Keratinocyte (primary cell): ENCODE measurements around the gene TRIM45. TPM values are rescaled to one million over a fixed set of nuclear protein-coding genes. Genes with fewer than 3 reads are reported as not detected.

Experiments
- DNase-seq: peaks from one replicate; pipeline ENCODE4 v3.0.0-alpha.2; 2011; ENCODE audit warnings: low read depth, missing footprints, low spot score
- FAIRE-seq: peaks from 2 replicates; lab custom pipeline; 2011; peaks lifted over from hg19 to GRCh38; lab: Jason Lieb, UNC
- H2AFZ ChIP-seq: 2 replicates; pipeline ENCODE4 v1.6.0; 2012; ENCODE audit warnings: low read length, control low read depth, inconsistent platforms; ENCODE audit not compliant: control insufficient read depth
- H3K27ac ChIP-seq: 2 replicates; pipeline ENCODE4 v1.5.1; 2011; ENCODE audit warnings: low read length; ENCODE audit not compliant: control insufficient read depth, insufficient read depth
- H3K27me3 ChIP-seq: 3 replicates; pipeline ENCODE4 v1.6.0; 2011; ENCODE audit warnings: low read length; ENCODE audit not compliant: control insufficient read depth, insufficient read depth; ENCODE audit errors: extremely low read depth
- H3K36me3 ChIP-seq, 2 experiments: 2 replicates in 1 of 2; 3 replicates in 1 of 2; pipeline ENCODE4 v1.5.1; 2011; ENCODE audit warnings: low read length in 2 of 2, mild to moderate bottlenecking in 1 of 2; ENCODE audit not compliant: control insufficient read depth in 2 of 2, insufficient read depth in 2 of 2; ENCODE audit errors: extremely low read depth in 1 of 2
- H3K4me1 ChIP-seq: 3 replicates; pipeline ENCODE4 v1.5.1; 2011; ENCODE audit warnings: low read length; ENCODE audit not compliant: control insufficient read depth, insufficient read depth; ENCODE audit errors: extremely low read depth
- H3K4me2 ChIP-seq: 3 replicates; pipeline ENCODE4 v1.6.0; 2011; ENCODE audit warnings: low read depth, low read length; ENCODE audit not compliant: control insufficient read depth, insufficient read depth; ENCODE audit errors: extremely low read depth
- H3K4me3 ChIP-seq, 3 experiments: fragments of 200-600 bp in 1 of 3; sonication (generic) in 1 of 3; 2 replicates in 2 of 3; 3 replicates in 1 of 3; pipeline ENCODE4 v1.5.1; 2011 to 2016; ENCODE audit warnings: low read length in 3 of 3, mild to moderate bottlenecking in 3 of 3, control low read depth in 2 of 3, inconsistent platforms in 1 of 3, low read depth in 1 of 3, mixed read lengths in 1 of 3, mixed run types in 1 of 3, moderate library complexity in 1 of 3; ENCODE audit not compliant: control insufficient read depth in 2 of 3, insufficient read depth in 2 of 3; ENCODE audit errors: extremely low read depth in 1 of 3
- H3K79me2 ChIP-seq: 2 replicates; pipeline ENCODE4 v1.6.0; 2012; ENCODE audit warnings: low read length; ENCODE audit not compliant: control insufficient read depth, insufficient read depth
- H3K9ac ChIP-seq: 3 replicates; pipeline ENCODE4 v1.6.0; 2011; ENCODE audit warnings: low read length; ENCODE audit not compliant: control insufficient read depth, insufficient read depth; ENCODE audit errors: extremely low read depth
- H3K9me1 ChIP-seq: 3 replicates; pipeline ENCODE4 v1.6.0; 2011; ENCODE audit warnings: low read length; ENCODE audit not compliant: control insufficient read depth, insufficient read depth; ENCODE audit errors: extremely low read depth
- H3K9me3 ChIP-seq: 2 replicates; pipeline ENCODE4 v1.5.1; 2012; ENCODE audit warnings: low read depth, low read length; ENCODE audit not compliant: control insufficient read depth
- H4K20me1 ChIP-seq: 3 replicates; pipeline ENCODE4 v1.6.0; 2011; ENCODE audit warnings: low read length; ENCODE audit not compliant: control insufficient read depth, insufficient read depth; ENCODE audit errors: extremely low read depth
- CTCF ChIP-seq, 3 experiments: IDR thresholded peaks in 1 of 3; conservative IDR thresholded peaks in 1 of 3; optimal IDR thresholded peaks in 1 of 3; 2 replicates in 2 of 3; 3 replicates in 1 of 3; pipeline versions ENCODE3 to v1.5.1; 2011; ENCODE audit warnings: low read length in 3 of 3, mild to moderate bottlenecking in 3 of 3, moderate library complexity in 2 of 3, control low read depth in 1 of 3, inconsistent platforms in 1 of 3; ENCODE audit not compliant: insufficient read depth in 2 of 3; ENCODE audit errors: extremely low read depth in 1 of 3
- EZH2 ChIP-seq: IDR thresholded peaks from one replicate; pipeline ENCODE4 v1.6.1; 2012; ENCODE audit warnings: inconsistent platforms, mild to moderate bottlenecking, low read length, moderate library complexity
- dilution Hi-C: fragments of 300-500 bp; cut with MboI; formaldehyde crosslinking; loops from one replicate; pipeline ENCODE4 v1.7.0; 2020; ENCODE audit warnings: low sequenced_read_pairs; ENCODE audit not compliant: extremely low pct_ligation_motif_present
- polyA plus RNA-seq, 5 experiments: library from polyadenylated mRNA; depleted of rRNA in 3 of 5; stranded (reverse) in 3 of 5; stranded (forward) in 1 of 5; unstranded in 1 of 5; fragments of >200 nt; gene quantifications; 1 replicate in 1 of 5; 2 replicates in 3 of 5; 3 replicates in 1 of 5; pipeline versions ENCODE4 v1.2.1 to v1.2.3, GENCODE V29; 2011 to 2012; ENCODE audit warnings: missing spikeins in 2 of 5, low read depth in 1 of 5, low replicate concordance in 1 of 5

TRIM45 gene
- polyA plus RNA-seq, 1 donor (not counting 4 experiments of a cell fraction or from before 2014, with no cell fraction given): 2.7 TPM

GRCh38 chr1:117164209-117164608 lies 42.7 kb upstream of the TRIM45 start:
- H3K4me2 ChIP-seq: no peak overlapping the region
- no peaks in the 10 kb centered on the region for H4K20me1 ChIP-seq
- no peak overlapping the region for H2AFZ ChIP-seq
- H3K4me3 ChIP-seq: no peak overlapping the region
- DNase-seq: no peak
- no peak for FAIRE-seq
- H3K27me3 ChIP-seq: no peaks in the 10 kb centered on the region
- TF ChIP-seq EZH2: no peak
- TF ChIP-seq CTCF (optimal IDR thresholded peaks at IDR 0.05 in 1 of 3, IDR thresholded peaks at IDR 0.05 in 1 of 3, conservative IDR thresholded peaks at IDR 0.05 in 1 of 3; ENCODE audit: extremely low read depth in 1 of 3, insufficient read depth in 2 of 3, low read length in 3 of 3): no peak
- H3K9ac ChIP-seq: no peak overlapping the region
- dilution Hi-C loops: no loop called here
- H3K9me3 ChIP-seq: no peaks in the 10 kb centered on the region
- no peaks in the 10 kb centered on the region for H3K36me3 ChIP-seq
- no peaks in the 10 kb centered on the region for H3K4me1 ChIP-seq
- no peak overlapping the region for H3K27ac ChIP-seq
- no peaks in the 10 kb centered on the region for H3K9me1 ChIP-seq
- H3K79me2 ChIP-seq: no peaks in the 10 kb centered on the region

- no peaks in the 10 kb centered on the region for H4K20me1 ChIP-seq
- dilution Hi-C loops: no loop called here
- H3K9me1 ChIP-seq: no peaks in the 10 kb centered on the region
- H2AFZ ChIP-seq: no peak overlapping the region
- H3K27ac ChIP-seq: no peak overlapping the region
- FAIRE-seq: no peak
- no peaks in the 10 kb centered on the region for H3K27me3 ChIP-seq
- TF ChIP-seq CTCF (optimal IDR thresholded peaks at IDR 0.05 in 1 of 3, IDR thresholded peaks at IDR 0.05 in 1 of 3, conservative IDR thresholded peaks at IDR 0.05 in 1 of 3; ENCODE audit: extremely low read depth in 1 of 3, insufficient read depth in 2 of 3, low read length in 3 of 3) (no peak), EZH2 (no peak)
- no peaks in the 10 kb centered on the region for H3K4me1 ChIP-seq
- H3K79me2 ChIP-seq: no peaks in the 10 kb centered on the region
- no peak overlapping the region for H3K4me3 ChIP-seq
- DNase-seq: no peak
- H3K4me2 ChIP-seq: no peak overlapping the region
- no peaks in the 10 kb centered on the region for H3K36me3 ChIP-seq
- H3K9ac ChIP-seq: no peak overlapping the region
- H3K9me3 ChIP-seq: no peaks in the 10 kb centered on the region
Observed at GRCh38 chr1:117162816-117163215, 41.3 kb upstream of the TRIM45 start.
